GM11168 (cell line): ENCODE results near the gene PSEN1.

Source experiments
- in situ Hi-C: fragments of 300-500 bp; cut with MboI; formaldehyde crosslinking; loops from one replicate; pipeline ENCODE4 v1.12.0; 2022; ENCODE audit warnings: low sequenced_read_pairs; ENCODE audit not compliant: unreplicated experiment

Gene PSEN1

GRCh38 chr14:73136387-73137225, at the start of gene PSEN1:
Gene PSEN1, plus strand, starts transcription at chr14:73136507. Its CDS starts 11,513 bp downstream, at chr14:73148020.
- in situ Hi-C loops = no loop called here

- in situ Hi-C loops = no loop called here
These were observed 45.3 kb upstream of the PSEN1 start for GRCh38 chr14:73091044-73091443.

GRCh38 chr14:73097421-73097820, 38.9 kb upstream of the PSEN1 start:
- in situ Hi-C loops = no loop called here

- in situ Hi-C loops = no loop called here
These were observed 36.0 kb upstream of the PSEN1 start for GRCh38 chr14:73100334-73100733.

GRCh38 chr14:73102806-73103497, 33.4 kb upstream of the PSEN1 start:
- in situ Hi-C loops = no loop called here

- in situ Hi-C loops = no loop called here
These were observed 31.3 kb upstream of the PSEN1 start for GRCh38 chr14:73105050-73105449.

GRCh38 chr14:73105727-73106126, 30.6 kb upstream of the PSEN1 start:
- in situ Hi-C loops = no loop called here

- in situ Hi-C loops = no loop called here
These were observed 20.1 kb upstream of the PSEN1 start for GRCh38 chr14:73116079-73116665.

GRCh38 chr14:73124180-73124894, 12.0 kb upstream of the PSEN1 start:
- in situ Hi-C loops = no loop called here

GRCh38 chr14:73125169-73125588, 11.1 kb upstream of the PSEN1 start:
- in situ Hi-C loops = no loop called here

GRCh38 chr14:73125746-73126145, 10.6 kb upstream of the PSEN1 start:
- in situ Hi-C loops = no loop called here

GRCh38 chr14:73133795-73134194, 2.5 kb upstream of the PSEN1 start:
- in situ Hi-C loops = no loop called here

- in situ Hi-C loops = no loop called here
These were observed 271 bp upstream of the PSEN1 start for GRCh38 chr14:73136085-73136386.

- in situ Hi-C loops = no loop called here
These were observed 4.6 kb downstream of the PSEN1 start for GRCh38 chr14:73140811-73141323.

- in situ Hi-C loops = no loop called here
These were observed 5.9 kb downstream of the PSEN1 start for GRCh38 chr14:73142216-73142615.

GRCh38 chr14:73143003-73143402, 6.7 kb downstream of the PSEN1 start:
- in situ Hi-C loops = no loop called here

GRCh38 chr14:73143617-73144016, 7.3 kb downstream of the PSEN1 start:
- in situ Hi-C loops = no loop called here

- in situ Hi-C loops = no loop called here
These were observed 9.1 kb downstream of the PSEN1 start for GRCh38 chr14:73145371-73145770.

GRCh38 chr14:73146111-73146510, 9.8 kb downstream of the PSEN1 start:
- in situ Hi-C loops = no loop called here

GRCh38 chr14:73149753-73150152, 13.4 kb downstream of the PSEN1 start:
- in situ Hi-C loops = no loop called here

GRCh38 chr14:73153272-73153671, 17.0 kb downstream of the PSEN1 start:
- in situ Hi-C loops = no loop called here
